ENCODE results near the gene MACROD2. TPM values are rescaled to one million over a fixed set of nuclear protein-coding genes. Genes with fewer than 3 reads are reported as not detected.

MACROD2 gene
- total RNA-seq, 1 donor, result 1.7 TPM

DNA sequence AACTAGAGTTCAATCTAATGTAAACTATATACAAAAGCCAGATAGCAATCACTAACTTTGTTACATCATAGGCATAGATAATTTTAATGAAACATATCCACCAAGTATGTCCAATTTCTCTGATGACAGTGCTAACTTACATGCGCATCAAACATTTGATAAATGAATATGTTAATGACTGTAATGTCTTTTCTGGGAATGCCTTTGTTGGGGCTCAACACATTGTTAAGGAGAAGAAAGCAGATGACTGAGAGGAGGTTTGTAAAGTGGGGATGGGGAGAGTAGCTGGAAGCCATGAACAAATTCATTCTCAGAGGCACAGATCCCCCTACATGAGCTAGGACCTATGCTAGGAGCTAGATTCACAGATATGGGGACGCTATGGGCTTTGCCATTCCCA, 1627.9 kb downstream of the MACROD2 start:
- Histone ChIP-seq H3K4me3 (ENCODE audit: low read length) (no peak overlapping the region), H3K9me3 (ENCODE audit: low read depth, low read length) (no peaks in the 10 kb centered on the region), H3K4me1 (ENCODE audit: insufficient read depth, low read length) (no peaks in the 10 kb centered on the region), H3K27me3 (ENCODE audit: insufficient read depth, low read length) (no peaks in the 10 kb centered on the region)

DNA sequence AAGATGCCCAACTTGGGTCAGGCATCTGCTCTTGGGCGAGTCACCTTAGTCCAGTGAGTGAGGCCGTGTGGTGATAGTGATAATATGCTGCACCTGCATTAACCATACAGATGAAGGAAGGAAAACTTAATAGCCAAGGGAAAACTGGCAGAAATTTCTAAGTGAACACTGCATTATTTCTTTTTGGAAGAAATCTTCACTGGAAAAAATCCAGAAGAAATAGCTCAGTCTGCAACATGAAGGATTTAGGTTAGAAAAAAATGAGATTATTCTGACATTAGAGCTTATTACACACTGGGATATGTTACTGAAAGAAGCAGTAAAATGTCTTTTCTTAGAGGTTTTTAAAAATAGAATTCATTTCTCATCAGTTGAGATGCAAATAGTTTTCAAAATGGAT, 1630.7 kb downstream of the MACROD2 start:
- H3K4me3 ChIP-seq (ENCODE audit: low read length), result no peak overlapping the region
- H3K27me3 ChIP-seq (ENCODE audit: insufficient read depth, low read length), result no peaks in the 10 kb centered on the region
- H3K9me3 ChIP-seq (ENCODE audit: low read depth, low read length), result no peaks in the 10 kb centered on the region
- no peaks in the 10 kb centered on the region for H3K4me1 ChIP-seq (ENCODE audit: insufficient read depth, low read length)

DNA sequence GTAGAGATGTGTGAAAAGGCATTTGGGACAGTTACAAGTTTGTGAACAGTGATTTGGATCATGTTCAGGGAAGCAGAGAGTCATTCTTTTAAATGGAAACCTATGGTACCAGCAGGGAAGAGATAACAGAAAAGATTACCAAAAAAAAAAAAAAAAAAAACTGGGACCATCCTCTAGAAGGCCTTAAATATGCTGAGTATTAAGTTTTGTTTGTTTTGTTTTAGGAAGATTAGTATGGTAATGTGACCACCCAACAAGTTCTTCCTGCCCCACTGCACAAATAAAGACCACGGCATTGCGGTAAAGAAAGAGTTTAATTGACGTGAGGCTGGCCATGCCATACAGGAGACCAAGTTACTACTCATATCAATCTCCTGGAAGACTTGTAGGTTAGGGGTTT, 1631.8 kb downstream of the MACROD2 start:
- Histone ChIP-seq H3K4me3 (ENCODE audit: low read length) (no peak overlapping the region), H3K27me3 (ENCODE audit: insufficient read depth, low read length) (no peaks in the 10 kb centered on the region), H3K4me1 (ENCODE audit: insufficient read depth, low read length) (no peaks in the 10 kb centered on the region), H3K9me3 (ENCODE audit: low read depth, low read length) (no peaks in the 10 kb centered on the region)

DNA sequence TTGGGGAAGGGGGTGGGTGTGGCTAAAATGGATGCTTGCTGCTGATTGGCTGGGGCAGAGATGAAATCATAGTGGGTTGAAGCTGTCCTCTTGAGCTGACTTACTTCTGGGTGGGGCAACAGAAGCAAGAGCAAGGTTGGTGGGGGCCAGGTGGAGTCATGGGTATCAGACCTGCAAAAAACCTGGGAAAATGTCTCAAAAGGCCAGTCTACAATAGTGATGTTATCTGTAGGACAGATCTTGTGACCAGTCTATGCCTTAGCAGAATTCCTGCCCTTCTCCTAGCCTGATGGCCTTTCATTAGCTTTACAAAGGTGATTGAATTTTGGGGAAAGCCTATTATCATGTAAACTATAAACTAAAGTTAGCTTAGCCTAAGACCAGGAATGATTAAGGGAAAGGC, 1632.2 kb downstream of the MACROD2 start:
- no peak overlapping the region for H3K4me3 ChIP-seq (ENCODE audit: low read length)
- no peaks in the 10 kb centered on the region for H3K9me3 ChIP-seq (ENCODE audit: low read depth, low read length)
- no peaks in the 10 kb centered on the region for H3K27me3 ChIP-seq (ENCODE audit: insufficient read depth, low read length)
- no peaks in the 10 kb centered on the region for H3K4me1 ChIP-seq (ENCODE audit: insufficient read depth, low read length)

DNA sequence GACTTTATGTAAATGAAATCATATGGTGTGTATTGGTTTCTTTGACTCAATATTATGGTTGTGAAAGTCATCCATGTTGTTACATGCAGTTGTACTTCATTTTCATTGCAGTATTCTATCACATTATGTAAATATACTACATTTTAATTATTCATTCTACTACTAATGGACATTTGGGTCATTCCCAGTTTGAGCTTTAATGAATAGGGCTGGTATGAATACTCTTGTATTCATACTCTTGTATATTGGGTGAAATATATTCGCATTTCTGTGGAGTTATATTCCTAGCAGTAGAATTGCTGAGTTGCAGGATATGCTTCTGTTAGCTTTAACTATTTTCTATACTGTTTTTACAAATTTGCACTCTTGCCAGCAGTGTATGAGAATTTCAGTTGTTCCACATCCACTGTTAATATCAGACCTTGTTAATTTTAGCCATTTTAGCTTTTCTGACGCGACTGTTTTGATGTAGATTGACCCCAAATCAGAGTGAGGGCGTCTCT, 1633.6 kb downstream of the MACROD2 start:
- H3K4me3 ChIP-seq (ENCODE audit: low read length), result no peak overlapping the region
- no peaks in the 10 kb centered on the region for H3K27me3 ChIP-seq (ENCODE audit: insufficient read depth, low read length)
- H3K9me3 ChIP-seq (ENCODE audit: low read depth, low read length), result no peaks in the 10 kb centered on the region
- no peaks in the 10 kb centered on the region for H3K4me1 ChIP-seq (ENCODE audit: insufficient read depth, low read length)

DNA sequence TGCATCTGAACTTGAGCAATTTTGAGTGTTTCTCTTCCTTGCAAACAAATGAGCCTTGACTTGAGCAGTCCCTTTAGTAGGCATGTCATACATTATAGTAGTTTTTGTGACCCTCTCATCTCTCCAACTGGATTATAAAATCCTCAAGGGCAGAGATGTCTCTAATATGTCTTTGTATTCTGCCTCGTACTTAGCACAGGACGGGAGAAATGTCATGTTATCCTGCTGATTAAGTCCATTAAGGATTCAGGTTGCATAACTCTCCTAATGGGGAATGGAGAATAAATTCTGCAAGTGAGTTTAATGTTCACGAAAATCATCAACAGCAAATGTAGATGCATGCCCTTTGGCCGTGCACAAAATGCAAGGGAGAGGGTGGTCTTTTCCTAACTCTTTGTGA, 1635.0 kb downstream of the MACROD2 start:
- no peaks in the 10 kb centered on the region for H3K4me1 ChIP-seq (ENCODE audit: insufficient read depth, low read length)
- H3K4me3 ChIP-seq (ENCODE audit: low read length), result no peak overlapping the region
- H3K27me3 ChIP-seq (ENCODE audit: insufficient read depth, low read length), result no peaks in the 10 kb centered on the region
- H3K9me3 ChIP-seq (ENCODE audit: low read depth, low read length), result no peaks in the 10 kb centered on the region

DNA sequence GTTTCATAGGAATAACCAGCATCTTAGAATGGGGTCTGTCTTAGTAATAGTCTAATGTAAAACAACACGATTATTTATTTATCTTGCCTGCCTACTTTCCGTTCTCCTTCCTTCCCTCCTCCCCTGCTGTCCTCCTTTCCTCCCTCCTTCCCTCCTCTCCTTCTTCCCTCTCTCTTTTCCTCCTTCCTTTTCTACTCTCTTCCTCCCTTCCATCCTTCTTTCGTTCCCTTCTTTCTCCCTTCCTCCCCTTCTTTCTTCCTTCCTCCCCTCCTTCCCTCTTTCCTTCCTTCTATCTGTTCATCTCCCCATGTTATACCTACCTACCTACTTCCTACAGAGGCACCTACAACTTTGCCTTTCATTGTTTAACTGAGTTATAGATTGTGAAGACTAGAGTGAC, 1637.4 kb downstream of the MACROD2 start:
- H3K9me3 ChIP-seq (ENCODE audit: low read depth, low read length), result no peaks in the 10 kb centered on the region
- H3K4me1 ChIP-seq (ENCODE audit: insufficient read depth, low read length), result no peaks in the 10 kb centered on the region
- no peak overlapping the region for H3K4me3 ChIP-seq (ENCODE audit: low read length)
- no peaks in the 10 kb centered on the region for H3K27me3 ChIP-seq (ENCODE audit: insufficient read depth, low read length)

DNA sequence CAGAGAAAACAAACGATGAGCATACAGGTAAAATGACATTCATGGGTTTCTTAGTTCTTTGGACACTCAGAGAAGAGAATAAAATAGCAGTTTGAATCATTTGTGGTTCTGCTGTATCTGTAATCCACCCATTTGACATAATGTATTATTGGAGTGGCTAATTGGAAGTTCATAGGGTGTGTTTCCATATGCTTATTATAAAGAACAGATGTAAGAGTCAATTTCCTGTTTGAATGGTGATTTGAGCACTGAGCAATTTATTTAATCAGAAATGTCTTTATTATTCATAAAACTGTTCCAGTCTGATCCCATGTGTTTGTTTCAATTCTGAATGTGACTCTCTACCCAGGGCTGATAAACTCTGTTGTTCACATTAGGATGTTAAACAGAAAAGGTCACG, 1638.8 kb downstream of the MACROD2 start:
- H3K27me3 ChIP-seq (ENCODE audit: insufficient read depth, low read length), result no peaks in the 10 kb centered on the region
- H3K4me3 ChIP-seq (ENCODE audit: low read length), result no peak overlapping the region

DNA sequence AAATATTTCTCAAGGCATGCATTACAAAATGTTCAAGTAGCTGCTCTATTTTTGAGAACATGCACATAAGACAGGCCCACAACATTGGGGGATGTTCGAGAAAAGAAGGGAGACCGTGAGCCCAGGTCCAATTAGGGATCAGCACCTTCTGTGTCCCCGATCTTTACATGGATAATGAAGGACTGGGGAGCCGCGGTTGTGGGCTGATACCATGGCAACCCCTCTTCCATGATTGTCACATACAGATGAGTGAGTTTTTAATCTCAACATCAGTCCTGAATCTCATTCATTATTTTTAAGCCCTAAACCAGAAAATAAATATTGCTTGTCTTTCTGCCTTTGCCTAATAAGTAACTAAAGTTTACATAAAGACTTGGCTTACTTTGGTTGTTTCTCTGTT, 1642.2 kb downstream of the MACROD2 start:
- H3K27me3 ChIP-seq (ENCODE audit: insufficient read depth, low read length), result no peaks in the 10 kb centered on the region
- H3K4me1 ChIP-seq (ENCODE audit: insufficient read depth, low read length), result no peaks in the 10 kb centered on the region
- H3K9me3 ChIP-seq (ENCODE audit: low read depth, low read length), result no peaks in the 10 kb centered on the region
- H3K4me3 ChIP-seq (ENCODE audit: low read length), result no peak overlapping the region

More for the DNA sequence above, 1638.8 kb downstream of the MACROD2 start:
- Histone ChIP-seq H3K4me1 (ENCODE audit: insufficient read depth, low read length) (no peaks in the 10 kb centered on the region), H3K9me3 (ENCODE audit: low read depth, low read length) (no peaks in the 10 kb centered on the region)

DNA sequence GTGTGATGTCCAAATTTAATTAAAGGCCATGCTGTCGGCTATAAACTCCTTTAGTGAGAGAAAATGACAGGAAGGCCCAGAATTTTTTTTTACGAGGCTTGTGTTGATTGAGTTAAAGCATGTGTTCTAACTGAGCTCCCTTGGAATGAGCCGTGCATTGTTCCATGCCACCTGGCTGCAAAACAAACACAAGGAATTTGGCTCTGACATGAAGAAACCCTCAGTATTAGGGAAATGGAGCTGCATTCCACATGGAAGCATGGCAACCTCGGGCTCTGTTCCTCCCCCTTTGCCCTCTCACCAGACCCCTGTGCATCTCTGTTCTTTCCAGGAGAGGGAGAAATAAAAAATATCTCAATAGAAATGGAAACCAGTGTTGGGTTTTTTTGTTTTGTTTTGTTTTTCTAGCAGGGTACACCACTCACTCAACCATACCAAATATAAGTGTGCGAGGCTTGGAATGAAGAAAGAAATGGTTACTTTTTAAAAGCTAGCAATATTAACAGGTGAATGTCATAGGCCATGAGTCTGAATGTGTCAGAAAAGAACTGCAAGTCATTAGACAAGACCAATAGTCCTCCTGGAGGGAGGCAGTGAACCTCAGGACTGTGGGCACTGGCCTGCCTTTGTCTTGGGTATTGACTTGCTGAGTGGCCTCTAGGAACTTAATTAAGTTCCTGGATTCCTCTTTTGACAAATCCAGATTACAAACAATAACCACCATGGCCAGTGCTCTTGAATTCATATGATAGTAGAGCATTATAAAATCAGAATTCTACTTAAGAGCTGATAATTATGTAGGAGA, 1642.8 kb downstream of the MACROD2 start:
- Histone ChIP-seq H3K27me3 (ENCODE audit: insufficient read depth, low read length) (no peaks in the 10 kb centered on the region), H3K9me3 (ENCODE audit: low read depth, low read length) (no peaks in the 10 kb centered on the region), H3K4me3 (ENCODE audit: low read length) (no peak overlapping the region), H3K4me1 (ENCODE audit: insufficient read depth, low read length) (no peaks in the 10 kb centered on the region)

DNA sequence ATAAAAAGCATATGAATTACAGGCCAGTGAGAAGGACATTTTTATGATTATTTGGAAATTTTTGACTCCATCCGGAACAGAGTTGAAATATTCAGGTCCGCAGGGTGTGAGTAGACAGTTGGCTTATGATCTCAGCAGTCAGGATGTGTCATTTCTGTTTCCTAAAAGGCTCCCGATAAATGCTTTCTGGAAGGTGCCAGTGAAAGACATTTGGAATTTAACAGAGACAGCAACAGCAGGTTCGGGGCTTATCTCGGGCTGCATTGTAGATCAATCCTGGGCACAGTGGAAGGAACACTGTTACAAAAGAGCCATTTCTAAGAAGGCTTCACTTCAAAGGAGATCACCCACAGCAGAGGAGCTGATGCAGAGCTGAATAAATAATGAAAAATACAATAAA, 1643.5 kb downstream of the MACROD2 start:
- no peak overlapping the region for H3K4me3 ChIP-seq (ENCODE audit: low read length)
- no peaks in the 10 kb centered on the region for H3K9me3 ChIP-seq (ENCODE audit: low read depth, low read length)
- no peaks in the 10 kb centered on the region for H3K27me3 ChIP-seq (ENCODE audit: insufficient read depth, low read length)
- no peaks in the 10 kb centered on the region for H3K4me1 ChIP-seq (ENCODE audit: insufficient read depth, low read length)

DNA sequence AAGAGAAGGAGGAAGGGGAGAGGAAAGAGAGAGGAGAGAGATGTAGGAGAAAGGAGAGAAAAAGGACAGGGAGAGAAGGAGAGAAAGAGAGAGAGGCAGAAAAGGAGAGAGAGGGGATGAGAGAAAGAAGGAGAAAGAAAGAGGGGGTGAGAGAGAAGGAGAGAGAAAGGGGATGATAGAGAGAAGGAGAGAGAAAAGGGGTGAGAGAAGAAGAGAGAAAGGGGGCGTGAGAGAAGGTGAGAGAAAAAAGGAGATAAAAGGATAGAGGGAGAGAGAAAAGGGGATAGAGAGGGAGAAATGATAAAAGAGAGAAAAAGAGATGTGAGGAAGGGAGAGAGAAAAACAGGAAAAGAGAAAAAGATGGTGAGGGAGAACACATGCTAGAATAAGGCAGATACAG, 1644.5 kb downstream of the MACROD2 start:
- Histone ChIP-seq H3K9me3 (ENCODE audit: low read depth, low read length) (no peaks in the 10 kb centered on the region), H3K27me3 (ENCODE audit: insufficient read depth, low read length) (no peaks in the 10 kb centered on the region), H3K4me1 (ENCODE audit: insufficient read depth, low read length) (no peaks in the 10 kb centered on the region), H3K4me3 (ENCODE audit: low read length) (no peak overlapping the region)

DNA sequence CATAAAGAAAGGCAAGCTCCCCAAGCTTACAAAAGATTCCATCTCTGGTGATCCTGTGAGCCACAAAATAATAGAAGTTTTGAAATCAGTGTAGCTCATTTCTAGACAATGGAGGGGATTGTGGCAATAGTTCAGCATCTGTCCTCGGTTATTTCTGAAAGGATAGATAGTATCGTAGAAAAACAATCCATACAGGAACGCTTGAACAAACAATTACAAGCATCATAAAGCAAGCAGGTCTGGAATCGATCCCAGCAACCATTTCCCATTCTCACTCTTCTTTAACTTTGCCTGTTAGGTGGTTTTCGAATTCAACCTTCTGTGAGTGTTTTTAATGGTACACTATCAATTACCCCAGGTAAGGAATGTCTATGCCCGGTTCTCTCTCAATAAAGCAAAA, 1646.8 kb downstream of the MACROD2 start:
- Histone ChIP-seq H3K27me3 (ENCODE audit: insufficient read depth, low read length) (no peaks in the 10 kb centered on the region), H3K4me3 (ENCODE audit: low read length) (no peak overlapping the region), H3K4me1 (ENCODE audit: insufficient read depth, low read length) (no peaks in the 10 kb centered on the region), H3K9me3 (ENCODE audit: low read depth, low read length) (no peaks in the 10 kb centered on the region)

DNA sequence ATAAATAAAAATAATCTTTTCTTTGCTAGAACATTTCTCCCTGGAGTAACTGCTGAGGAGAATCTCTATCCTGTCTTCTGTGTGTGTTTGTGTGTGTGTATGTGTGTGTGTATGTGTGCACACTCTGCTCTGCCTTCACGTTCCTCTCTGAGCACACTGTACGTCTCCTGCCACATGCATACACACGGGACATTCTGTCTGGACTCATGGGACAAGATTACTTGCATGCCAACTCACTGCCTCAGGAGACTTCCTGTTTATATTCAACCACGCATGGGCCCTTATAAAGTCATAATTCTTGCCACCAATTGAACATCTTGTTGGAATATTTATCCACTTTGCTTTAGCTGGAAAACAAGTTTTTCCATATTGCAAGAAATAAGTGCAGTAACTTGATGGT, 1647.4 kb downstream of the MACROD2 start:
- Histone ChIP-seq H3K9me3 (ENCODE audit: low read depth, low read length) (no peaks in the 10 kb centered on the region), H3K4me3 (ENCODE audit: low read length) (no peak overlapping the region), H3K4me1 (ENCODE audit: insufficient read depth, low read length) (no peaks in the 10 kb centered on the region), H3K27me3 (ENCODE audit: insufficient read depth, low read length) (no peaks in the 10 kb centered on the region)

DNA sequence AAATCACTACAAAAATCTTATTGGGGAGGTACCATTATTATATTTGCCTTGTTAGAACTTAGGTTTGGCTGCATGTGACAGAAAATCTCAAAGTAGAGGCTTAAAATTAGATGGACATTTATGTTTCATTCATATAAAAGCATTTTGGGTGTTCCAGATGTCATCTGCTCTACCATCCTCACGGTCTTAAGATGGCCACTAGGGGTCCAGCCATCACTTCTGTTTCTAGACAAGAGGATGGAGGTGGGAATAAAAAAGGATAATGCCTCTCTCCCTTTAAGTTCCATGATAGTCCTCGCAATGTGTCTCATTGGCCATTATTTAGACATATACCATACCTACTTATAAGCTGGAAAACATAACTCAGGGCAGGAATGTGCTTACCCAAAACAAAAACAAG, 1648.4 kb downstream of the MACROD2 start:
- Histone ChIP-seq H3K27me3 (ENCODE audit: insufficient read depth, low read length) (no peaks in the 10 kb centered on the region), H3K4me1 (ENCODE audit: insufficient read depth, low read length) (no peaks in the 10 kb centered on the region), H3K4me3 (ENCODE audit: low read length) (no peak overlapping the region), H3K9me3 (ENCODE audit: low read depth, low read length) (no peaks in the 10 kb centered on the region)

DNA sequence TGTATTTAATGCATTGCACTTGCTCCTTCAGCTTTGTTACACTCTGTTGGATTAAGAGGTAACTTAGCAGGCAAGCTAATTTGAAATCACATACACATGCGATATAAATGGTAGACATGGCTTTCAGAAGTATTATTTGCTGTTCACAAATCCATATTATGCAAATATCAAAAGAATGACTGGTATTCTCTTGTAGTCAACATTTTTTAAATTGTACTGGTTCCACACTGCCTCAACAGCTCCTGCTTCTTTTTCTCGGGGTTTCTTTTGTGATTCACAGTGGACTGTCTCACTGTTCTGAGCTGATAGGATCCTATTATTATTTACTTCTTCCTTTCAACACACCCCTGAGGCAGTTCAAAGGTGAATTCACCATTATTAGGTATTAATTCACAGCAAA, 1650.5 kb downstream of the MACROD2 start:
- Histone ChIP-seq H3K4me3 (ENCODE audit: low read length) (no peak overlapping the region), H3K27me3 (ENCODE audit: insufficient read depth, low read length) (no peaks in the 10 kb centered on the region)

More for the DNA sequence above, 1650.5 kb downstream of the MACROD2 start:
- H3K9me3 ChIP-seq (ENCODE audit: low read depth, low read length), result no peaks in the 10 kb centered on the region
- H3K4me1 ChIP-seq (ENCODE audit: insufficient read depth, low read length), result no peaks in the 10 kb centered on the region
